Measurements from ENCODE around the gene SPRYD3.
"Not testable (repeated sequence)": the region's sequence is repeated elsewhere in the genome, so short reads cannot be mapped to it uniquely, and the experiment has no call there.

Gene SPRYD3

GRCh38 chr12:53101931-53102781, 23.0 kb upstream of the SPRYD3 start:
- DNase-seq (ENCODE audit: low read depth), result no peak

DNA sequence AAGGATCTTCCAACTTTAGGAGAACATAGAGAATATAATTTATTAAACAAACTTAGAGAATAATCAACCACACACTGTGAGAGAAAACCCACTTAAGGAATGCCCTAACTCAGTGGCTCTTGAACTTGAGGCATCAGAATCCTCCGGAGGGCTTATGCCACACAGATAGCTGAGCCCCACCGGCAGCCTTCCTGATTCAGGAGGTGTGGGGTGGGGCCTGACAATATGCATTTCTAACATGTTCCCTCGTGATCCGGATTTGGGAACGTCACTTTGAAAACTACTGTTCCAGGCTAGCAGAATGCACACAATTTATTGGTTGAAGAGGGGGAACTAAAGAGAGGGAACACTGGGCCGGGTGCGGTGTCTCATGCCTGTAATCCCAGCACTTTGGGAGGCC, 22.1 kb upstream of the SPRYD3 start:
- no peak for DNase-seq (ENCODE audit: low read depth)

DNA sequence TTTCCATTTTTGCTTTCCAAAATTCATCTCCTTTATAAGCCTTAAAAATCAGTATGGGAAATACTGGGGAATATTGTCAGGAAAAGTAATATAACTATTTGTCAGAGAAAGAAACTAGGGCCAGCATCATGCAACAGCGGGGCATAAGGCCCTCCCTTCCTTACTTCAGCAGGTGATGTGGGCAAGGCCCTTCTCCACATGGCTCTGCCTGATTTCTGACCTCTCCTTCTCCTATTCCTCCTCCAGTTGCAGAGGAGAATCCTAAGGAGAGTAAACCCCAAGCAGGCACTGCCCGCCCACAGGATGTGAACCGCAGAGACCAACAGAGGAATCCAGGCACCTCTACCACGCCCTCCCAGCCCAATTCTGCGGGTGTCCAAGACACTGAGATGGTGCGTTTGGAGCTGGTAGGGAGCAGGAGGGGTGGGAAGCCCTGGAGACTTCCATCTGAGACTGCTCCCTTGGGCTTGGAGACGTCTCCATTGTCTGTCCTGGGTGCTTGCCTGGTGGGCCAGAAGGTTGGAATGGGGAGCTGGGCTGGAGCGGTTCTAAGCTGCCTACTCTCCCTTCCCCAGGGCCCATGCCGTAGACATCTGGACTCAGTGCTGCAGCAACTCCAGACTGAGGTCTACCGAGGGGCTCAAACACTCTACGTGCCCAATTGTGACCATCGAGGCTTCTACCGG, 21.4 kb upstream of the SPRYD3 start:
- no peak for DNase-seq (ENCODE audit: low read depth)

- DNase-seq (ENCODE audit: low read depth), result peak; percentile 97
These were observed 20.1 kb upstream of the SPRYD3 start for GRCh38 chr12:53099071-53099882.

DNA sequence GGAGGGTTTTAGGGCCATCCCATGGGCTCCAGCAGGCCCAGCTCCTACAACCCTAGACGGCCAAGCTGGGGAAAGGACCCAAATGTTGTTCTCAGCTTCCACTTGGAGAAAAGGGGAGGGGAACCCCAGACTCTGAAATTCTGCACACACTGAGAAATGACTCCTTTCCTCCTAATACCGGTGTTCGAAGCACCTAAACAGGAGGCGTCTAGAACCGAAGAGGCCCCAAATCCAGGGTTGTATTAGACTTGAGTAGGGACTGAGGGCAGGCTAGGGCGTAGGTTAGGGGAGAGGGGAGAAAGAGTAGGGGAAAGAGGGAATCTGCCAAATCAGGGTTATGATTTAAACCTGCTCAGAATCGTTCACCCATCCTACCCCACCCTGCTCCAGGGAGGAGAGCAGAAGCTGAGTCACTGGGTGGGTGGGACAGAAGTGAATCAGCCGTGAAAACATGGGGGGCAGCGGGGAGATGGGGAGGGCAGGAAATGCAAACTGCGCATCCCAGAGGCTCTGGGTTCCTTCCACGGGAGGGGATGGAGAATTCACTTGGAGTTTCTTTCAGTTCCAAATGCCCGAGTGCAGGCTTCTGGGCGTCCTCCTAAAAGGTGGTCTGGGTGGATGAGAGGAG, 19.3 kb upstream of the SPRYD3 start:
- peak; percentile 86 for DNase-seq (ENCODE audit: low read depth)

DNA sequence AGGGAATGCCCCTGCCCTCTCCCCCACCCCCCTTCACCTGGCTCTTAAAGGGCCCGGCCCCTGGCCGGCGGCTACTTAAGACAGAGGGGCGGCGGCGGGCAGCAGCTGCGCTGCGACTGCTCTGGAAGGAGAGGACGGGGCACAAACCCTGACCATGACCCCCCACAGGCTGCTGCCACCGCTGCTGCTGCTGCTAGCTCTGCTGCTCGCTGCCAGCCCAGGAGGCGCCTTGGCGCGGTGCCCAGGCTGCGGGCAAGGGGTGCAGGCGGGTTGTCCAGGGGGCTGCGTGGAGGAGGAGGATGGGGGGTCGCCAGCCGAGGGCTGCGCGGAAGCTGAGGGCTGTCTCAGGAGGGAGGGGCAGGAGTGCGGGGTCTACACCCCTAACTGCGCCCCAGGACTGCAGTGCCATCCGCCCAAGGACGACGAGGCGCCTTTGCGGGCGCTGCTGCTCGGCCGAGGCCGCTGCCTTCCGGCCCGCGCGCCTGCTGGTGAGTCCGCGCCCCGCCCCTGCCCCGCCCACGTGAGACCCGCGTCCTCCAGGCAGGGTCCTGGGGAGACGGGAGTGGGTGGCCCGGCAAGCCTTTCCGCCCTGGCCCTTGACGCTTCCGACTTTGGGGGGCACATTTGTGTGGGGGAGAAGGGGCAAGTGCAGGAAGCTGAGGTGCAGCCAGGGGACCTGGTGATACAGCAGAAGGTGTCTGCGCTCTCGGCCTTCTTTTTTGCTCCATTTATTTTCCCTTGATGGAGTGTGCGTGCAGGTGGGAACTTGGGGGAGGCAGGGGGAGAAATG, 18.6 kb upstream of the SPRYD3 start, which contains the start of gene IGFBP6:
TSS of gene IGFBP6 (plus strand) at position 104 of the 790 bp plus-strand sequence. CDS start at position 155, 51 bp downstream.
- DNase-seq (ENCODE audit: low read depth), result peak; percentile 32

DNA sequence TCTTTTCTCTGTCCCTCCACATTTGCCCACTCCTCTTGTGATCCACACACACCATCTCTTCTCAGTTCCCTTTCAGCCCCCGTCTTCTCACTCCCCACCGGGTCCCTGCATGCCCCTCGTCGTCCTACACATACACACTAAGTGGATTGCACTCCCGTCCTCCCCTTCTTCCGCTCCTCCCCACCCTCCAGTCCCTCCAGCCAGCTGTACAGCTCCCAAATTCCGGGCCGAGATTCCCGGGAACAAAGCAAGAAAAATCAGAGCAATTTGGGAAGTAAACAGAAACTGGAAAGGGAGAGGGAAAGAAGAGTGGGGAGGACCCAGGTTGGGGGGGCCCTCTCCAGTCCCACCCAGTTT, 18.0 kb upstream of the SPRYD3 start:
- DNase-seq (ENCODE audit: low read depth), result peak; percentile 33

GRCh38 chr12:53096759-53097158, 17.6 kb upstream of the SPRYD3 start:
- no peak for DNase-seq (ENCODE audit: low read depth)

- DNase-seq (ENCODE audit: low read depth), result peak; percentile 98
These were observed 17.0 kb upstream of the SPRYD3 start for GRCh38 chr12:53096089-53096741.

DNA sequence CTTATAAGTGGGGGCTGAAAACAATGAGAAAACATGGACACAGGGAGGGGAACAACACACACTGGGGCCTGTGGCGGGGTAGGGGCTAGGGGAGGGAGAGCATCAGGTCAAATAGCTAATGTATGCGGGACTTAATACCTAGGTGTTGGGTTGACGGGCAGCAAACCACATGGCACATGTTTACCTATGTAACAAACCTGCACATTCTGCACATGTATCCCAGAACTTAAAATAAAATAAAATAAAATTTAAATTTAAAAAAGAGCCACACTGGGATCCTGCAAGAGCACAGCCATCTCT, 16.4 kb upstream of the SPRYD3 start:
- not testable (repeated sequence) for DNase-seq (ENCODE audit: low read depth)

DNA sequence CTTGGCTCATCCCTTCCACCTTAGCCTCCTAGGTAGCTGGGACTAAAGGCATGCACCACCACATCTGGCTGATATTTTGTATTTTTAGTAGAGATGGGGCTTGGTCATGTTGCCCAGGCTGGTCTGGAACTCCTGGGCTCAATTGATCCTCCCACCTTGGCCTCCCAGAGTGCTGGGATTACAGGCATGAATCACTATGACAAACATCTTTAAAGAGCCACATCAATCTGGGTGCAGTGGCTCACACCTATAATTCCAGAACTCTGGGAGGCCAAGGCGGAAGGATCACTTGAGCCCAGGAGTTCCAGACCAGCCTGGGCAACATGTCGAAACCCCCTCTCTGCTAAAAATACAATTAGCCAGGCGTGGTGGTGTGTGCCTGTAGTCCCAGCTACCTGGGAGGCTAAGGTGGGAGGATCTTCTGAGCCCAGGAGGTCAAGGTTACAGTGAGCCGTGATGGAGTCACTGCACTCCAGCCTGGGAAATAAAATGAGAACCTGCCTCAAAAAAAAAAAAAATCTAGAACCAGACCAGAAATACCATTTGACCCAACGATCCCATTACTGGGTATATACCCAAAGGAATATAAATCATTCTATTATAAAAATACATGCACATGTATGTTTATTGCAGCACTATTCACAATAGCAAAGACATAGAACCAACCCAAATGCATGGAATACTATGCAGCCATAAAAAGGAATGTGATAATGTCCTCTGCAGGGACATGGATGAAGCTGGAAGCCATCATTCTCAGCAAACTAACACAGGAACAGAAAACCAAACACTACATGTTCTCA, 15.8 kb upstream of the SPRYD3 start:
- DNase-seq (ENCODE audit: low read depth), result not testable (repeated sequence)

- DNase-seq (ENCODE audit: low read depth), result no peak
These were observed 15.2 kb upstream of the SPRYD3 start for GRCh38 chr12:53094394-53094787.

DNA sequence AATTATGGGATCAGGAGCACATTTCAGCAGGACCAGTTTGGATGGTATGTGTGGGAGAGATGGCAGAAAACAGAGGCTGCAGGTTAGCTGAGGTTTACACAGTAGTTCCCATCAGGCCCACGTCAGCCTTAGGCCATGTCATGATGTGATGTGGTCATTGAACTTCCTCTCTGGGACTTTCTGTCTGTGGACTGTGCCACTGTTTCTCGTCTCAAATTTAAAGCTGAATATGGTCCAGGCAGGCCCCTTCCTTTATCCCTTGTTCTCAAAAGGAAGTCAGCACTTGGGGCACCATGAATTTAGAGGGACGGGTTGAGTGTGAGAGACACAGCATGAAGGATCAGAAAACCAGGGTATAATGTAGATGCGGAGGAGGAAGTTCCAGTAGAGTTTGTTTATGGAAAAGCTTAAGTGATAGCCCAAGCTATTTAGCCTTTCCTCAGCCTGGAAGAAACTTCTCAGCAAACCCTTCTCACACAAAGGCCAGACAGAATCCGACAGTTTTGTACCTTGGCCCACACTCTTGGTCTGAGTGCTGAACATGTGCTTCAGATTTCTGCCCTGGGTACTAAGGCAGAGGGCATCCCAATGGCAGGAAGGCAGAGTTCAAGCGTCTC, 14.7 kb upstream of the SPRYD3 start:
- DNase-seq (ENCODE audit: low read depth), result no peak

DNA sequence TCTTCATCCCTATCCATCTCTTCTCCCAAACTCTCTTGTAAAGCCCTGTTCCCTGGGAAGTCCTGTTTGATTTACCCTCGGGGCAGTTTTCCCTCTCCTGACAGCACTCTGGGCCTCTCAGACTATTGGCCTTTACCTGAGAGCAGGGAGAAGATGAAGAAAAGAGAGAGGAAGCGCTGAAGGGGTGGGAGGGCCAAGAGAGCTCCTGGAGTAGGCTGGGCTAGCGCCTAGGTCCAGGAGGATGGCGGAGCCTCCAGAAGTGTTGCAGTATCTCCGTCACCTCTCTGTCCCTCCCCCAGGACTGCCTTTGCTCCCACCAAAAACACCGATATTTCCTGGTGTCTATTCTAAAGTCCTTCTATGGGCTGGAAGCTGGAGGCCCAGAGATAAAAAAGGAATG, 12.6 kb upstream of the SPRYD3 start:
- DNase-seq (ENCODE audit: low read depth), result no peak

DNA sequence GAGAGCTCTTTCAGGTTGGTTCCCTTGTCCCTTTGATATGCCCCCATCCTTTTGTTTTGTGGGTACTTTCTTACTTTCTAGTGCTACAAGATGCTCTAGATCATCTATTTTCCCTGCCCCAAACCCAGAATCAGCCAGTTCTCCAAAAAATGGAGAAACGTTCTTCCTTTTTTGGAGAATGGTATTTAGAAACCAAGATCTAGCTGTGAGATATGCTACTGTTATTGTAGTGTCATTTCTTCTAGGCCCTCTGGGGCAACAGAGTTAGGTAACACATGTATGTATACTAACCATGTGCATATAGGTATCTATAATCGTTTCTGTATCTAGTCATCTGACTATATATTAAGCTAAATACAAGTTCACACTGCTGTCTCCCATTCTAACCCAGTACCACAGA, 11.4 kb upstream of the SPRYD3 start:
- no peak for DNase-seq (ENCODE audit: low read depth)

DNA sequence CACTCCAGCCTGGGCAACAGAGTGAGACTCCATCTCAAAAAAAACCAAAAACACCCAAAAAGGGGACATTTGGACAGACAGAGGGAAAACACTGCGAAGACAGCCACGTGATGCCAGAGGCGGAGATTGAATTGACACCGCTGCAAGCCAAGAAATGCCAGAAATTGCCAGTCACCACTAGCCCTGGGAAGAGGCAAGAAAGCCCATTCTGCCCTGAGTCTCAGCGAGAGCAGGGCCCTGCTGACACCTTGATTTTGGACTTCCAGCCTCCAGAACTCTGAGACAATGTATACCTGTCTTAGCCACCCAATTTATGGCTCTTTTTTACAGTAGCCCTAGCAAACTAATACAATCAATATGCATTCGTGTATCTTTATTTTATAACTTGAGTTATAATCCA, 10.9 kb upstream of the SPRYD3 start:
- DNase-seq (ENCODE audit: low read depth), result no peak

GRCh38 chr12:53086361-53086760, 7.2 kb upstream of the SPRYD3 start:
- no peak for DNase-seq (ENCODE audit: low read depth)

- DNase-seq (ENCODE audit: low read depth), result no peak
These were observed 3.5 kb upstream of the SPRYD3 start for GRCh38 chr12:53082637-53083175.
